ENCODE data around the gene CEP126. TPM values are rescaled to one million over a fixed set of nuclear protein-coding genes. Genes with fewer than 3 reads are reported as not detected.

CEP126 gene
- total and polyA plus RNA-seq, 2 of the 13 experiments (the other 11 are each of a cell fraction or from before 2014, with no cell fraction given): 1.4 to 1.7 TPM

DNA sequence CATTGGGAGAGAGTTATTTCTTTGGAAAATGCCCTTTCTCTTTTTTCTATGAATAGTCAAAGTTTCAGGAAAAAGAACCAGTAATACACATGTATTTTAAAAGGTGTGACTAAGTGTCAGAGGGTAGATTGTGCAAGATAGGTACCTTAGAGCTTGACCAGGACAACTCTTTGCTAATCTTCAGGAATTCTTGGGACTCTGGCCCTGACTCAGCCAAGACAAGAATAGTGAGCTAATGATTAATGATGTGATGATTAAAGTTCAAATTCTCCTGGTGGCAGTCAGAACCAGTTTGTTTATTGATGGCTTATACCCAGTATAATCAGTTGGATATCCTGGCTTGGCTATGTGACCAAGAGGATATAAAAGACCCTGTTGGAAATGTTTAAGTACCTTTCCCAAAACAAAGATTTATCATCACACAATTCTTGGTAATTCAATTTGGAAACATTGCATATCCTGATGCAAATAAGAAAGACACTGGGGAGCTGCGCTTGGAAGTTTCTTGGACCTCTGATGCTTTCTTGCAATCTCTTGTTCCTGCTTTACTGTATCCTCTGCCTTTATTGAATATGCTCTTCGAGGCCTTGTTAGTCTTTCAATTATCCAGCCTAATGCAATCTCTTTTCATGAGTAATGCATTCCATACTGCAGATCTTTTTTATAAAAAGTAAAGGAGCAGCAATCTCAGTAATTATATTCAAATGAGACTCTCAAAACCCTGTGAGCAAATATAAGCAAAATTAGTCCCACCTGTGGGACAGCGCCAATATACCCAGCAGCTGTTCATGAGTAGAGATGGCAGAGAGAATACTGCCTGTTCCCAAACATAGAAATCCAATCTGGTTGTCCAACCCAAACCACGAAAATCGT lies 48.0 kb upstream of the CEP126 start (continued):
- TF ChIP-seq, protein P1, sequence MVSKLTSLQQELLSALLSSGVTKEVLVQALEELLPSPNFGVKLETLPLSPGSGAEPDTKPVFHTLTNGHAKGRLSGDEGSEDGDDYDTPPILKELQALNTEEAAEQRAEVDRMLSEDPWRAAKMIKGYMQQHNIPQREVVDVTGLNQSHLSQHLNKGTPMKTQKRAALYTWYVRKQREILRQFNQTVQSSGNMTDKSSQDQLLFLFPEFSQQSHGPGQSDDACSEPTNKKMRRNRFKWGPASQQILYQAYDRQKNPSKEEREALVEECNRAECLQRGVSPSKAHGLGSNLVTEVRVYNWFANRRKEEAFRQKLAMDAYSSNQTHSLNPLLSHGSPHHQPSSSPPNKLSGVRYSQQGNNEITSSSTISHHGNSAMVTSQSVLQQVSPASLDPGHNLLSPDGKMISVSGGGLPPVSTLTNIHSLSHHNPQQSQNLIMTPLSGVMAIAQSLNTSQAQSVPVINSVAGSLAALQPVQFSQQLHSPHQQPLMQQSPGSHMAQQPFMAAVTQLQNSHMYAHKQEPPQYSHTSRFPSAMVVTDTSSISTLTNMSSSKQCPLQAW (CRISPR knock-in tag; IDR thresholded peaks at IDR 0.05): peak; percentile 86
- TF ChIP-seq ZEB1 (IDR thresholded peaks at IDR 0.05; ENCODE audit: insufficient replicate concordance, low read depth) (no peak), ZMYM3 (CRISPR knock-in tag; IDR thresholded peaks at IDR 0.05) (no peak), FOXK1 (CRISPR knock-in tag; IDR thresholded peaks at IDR 0.05; ENCODE audit: borderline replicate concordance, low read depth) (peak; percentile 50; the same call in 1 of the 2 replicates), MIXL1 (CRISPR knock-in tag; IDR thresholded peaks at IDR 0.05) (peak; percentile 80), DPF2 (CRISPR knock-in tag; IDR thresholded peaks at IDR 0.05; ENCODE audit: borderline replicate concordance, low read depth) (peak; percentile 74; the same call in 1 of the 2 replicates), ZNF549 (CRISPR knock-in tag; IDR thresholded peaks at IDR 0.05) (no peak), HNRNPUL1 (IDR thresholded peaks at IDR 0.05; ENCODE audit: low read depth, low read length) (0 out of 2 replicates have a peak, but pooled peaks have one; percentile 62), ZNF672 (CRISPR knock-in tag; IDR thresholded peaks at IDR 0.05) (no peak), MYC (CRISPR knock-in tag; IDR thresholded peaks at IDR 0.05; ENCODE audit: borderline replicate concordance) (no peak), HCFC1 (IDR thresholded peaks at IDR 0.05; ENCODE audit: low read depth, low read length) (no peak), CBFB (CRISPR knock-in tag; IDR thresholded peaks at IDR 0.05) (no peak), ZKSCAN8 (CRISPR knock-in tag; IDR thresholded peaks at IDR 0.05; ENCODE audit: borderline replicate concordance) (no peak)
- TF ChIP-seq, protein P2, sequence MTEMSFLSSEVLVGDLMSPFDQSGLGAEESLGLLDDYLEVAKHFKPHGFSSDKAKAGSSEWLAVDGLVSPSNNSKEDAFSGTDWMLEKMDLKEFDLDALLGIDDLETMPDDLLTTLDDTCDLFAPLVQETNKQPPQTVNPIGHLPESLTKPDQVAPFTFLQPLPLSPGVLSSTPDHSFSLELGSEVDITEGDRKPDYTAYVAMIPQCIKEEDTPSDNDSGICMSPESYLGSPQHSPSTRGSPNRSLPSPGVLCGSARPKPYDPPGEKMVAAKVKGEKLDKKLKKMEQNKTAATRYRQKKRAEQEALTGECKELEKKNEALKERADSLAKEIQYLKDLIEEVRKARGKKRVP (CRISPR knock-in tag; IDR thresholded peaks at IDR 0.05): no peak
- TF ChIP-seq, protein P3, sequence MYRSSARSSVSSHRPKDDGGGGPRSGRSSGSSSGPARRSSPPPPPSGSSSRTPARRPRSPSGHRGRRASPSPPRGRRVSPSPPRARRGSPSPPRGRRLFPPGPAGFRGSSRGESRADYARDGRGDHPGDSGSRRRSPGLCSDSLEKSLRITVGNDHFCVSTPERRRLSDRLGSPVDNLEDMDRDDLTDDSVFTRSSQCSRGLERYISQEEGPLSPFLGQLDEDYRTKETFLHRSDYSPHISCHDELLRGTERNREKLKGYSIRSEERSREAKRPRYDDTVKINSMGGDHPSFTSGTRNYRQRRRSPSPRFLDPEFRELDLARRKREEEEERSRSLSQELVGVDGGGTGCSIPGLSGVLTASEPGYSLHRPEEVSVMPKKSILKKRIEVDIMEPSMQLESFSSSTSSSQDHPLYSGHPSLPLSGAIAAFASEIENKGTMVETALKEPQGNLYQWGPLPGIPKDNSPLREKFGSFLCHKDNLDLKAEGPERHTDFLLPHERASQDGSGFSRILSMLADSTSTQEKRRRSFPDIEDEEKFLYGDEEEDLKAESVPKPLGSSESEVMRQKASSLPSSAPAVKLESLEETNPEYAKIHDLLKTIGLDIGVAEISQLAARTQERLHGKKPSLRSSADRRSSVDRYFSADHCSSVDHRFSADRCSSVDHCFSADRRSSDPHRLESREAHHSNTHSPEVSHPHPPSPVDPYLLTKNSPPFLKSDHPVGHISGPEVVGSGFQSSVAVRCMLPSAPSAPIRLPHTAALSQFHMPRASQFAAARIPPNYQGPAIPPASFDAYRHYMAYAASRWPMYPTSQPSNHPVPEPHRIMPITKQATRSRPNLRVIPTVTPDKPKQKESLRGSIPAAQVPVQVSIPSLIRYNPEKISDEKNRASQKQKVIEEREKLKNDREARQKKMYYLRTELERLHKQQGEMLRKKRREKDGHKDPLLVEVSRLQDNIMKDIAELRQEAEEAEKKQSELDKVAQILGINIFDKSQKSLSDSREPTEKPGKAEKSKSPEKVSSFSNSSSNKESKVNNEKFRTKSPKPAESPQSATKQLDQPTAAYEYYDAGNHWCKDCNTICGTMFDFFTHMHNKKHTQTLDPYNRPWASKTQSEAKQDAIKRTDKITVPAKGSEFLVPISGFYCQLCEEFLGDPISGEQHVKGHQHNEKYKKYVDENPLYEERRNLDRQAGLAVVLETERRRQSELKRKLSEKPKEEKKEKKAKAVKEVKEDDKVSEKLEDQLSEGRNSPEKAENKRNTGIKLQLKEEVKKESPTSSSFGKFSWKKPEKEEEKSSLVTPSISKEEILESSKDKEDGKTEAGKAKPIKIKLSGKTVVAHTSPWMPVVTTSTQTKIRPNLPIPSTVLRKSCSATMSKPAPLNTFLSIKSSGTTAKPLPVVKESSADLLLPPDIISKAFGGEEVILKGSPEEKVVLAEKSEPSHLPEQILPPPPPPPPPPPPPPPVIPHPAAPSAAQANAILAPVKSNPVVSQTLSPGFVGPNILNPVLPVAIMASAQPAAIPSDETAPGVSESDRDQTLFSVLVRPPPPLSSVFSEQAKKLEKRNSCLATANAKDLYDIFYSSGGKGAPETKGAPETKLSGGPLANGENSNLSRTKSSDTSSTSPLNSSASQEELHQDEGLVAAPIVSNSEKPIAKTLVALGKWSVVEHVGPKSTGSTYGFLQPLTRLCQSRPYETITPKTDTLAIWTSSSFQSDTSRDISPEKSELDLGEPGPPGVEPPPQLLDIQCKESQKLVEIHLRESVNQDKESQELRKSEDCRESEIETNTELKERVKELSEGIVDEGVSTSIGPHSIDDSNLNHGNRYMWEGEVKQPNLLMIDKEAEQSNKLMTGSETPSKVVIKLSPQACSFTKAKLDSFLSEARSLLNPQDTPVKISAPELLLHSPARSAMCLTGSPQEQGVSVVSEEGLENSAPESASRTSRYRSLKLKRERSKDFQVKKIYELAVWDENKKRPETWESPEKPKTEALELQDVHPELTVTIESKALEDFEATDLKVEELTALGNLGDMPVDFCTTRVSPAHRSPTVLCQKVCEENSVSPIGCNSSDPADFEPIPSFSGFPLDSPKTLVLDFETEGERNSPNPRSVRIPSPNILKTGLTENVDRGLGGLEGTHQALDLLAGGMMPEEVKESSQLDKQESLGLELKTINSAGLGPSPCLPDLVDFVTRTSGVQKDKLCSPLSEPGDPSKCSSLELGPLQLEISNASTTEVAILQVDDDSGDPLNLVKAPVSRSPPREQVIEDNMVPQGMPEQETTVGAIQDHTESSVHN (CRISPR knock-in tag; IDR thresholded peaks at IDR 0.05): no peak
- TF ChIP-seq, protein P4, sequence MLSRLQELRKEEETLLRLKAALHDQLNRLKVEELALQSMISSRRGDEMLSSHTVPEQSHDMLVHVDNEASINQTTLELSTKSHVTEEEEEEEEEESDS (CRISPR knock-in tag; IDR thresholded peaks at IDR 0.05; ENCODE audit: borderline replicate concordance): no peak

Measured in HepG2 (cell line).